Eye (tissue), 1 donor: ENCODE measurements around the gene NKD2.
A peak's percentile ranks its signal among the peaks of the same experiment; 100 is the strongest.

Experiments used
- DNase-seq: peaks from one replicate; pipeline ENCODE4 v3.0.0-alpha.2; 2015

NKD2 gene

GRCh38 chr5:1001406-1002270, 7.0 kb upstream of the NKD2 start:
- DNase-seq, result no peak

- no peak for DNase-seq
Measured at GRCh38 chr5:1002271-1002546, 6.4 kb upstream of the NKD2 start.

GRCh38 chr5:1002836-1003235, 5.8 kb upstream of the NKD2 start:
- DNase-seq, result no peak

- peak; percentile 43 for DNase-seq
Measured at GRCh38 chr5:1003296-1003937, 5.2 kb upstream of the NKD2 start.

- peak; percentile 91 for DNase-seq
Measured at GRCh38 chr5:1004461-1005248, 3.9 kb upstream of the NKD2 start.

GRCh38 chr5:1005249-1005851, 3.3 kb upstream of the NKD2 start:
- DNase-seq, result no peak

- DNase-seq, result no peak
Measured at GRCh38 chr5:1005904-1006655, 2.5 kb upstream of the NKD2 start.

- DNase-seq, result no peak
Measured at GRCh38 chr5:1006656-1007071, 1.9 kb upstream of the NKD2 start.

GRCh38 chr5:1007221-1007680, 1.4 kb upstream of the NKD2 start:
- DNase-seq, result no peak

- no peak for DNase-seq
Measured at GRCh38 chr5:1007681-1008450, 736 bp upstream of the NKD2 start.

GRCh38 chr5:1009359-1010180, 968 bp downstream of the NKD2 start:
- no peak for DNase-seq

GRCh38 chr5:1010181-1010510, 1.5 kb downstream of the NKD2 start:
- no peak for DNase-seq

- DNase-seq, result no peak
Measured at GRCh38 chr5:1010641-1011046, 2.0 kb downstream of the NKD2 start.

- no peak for DNase-seq
Measured at GRCh38 chr5:1011226-1011631, 2.6 kb downstream of the NKD2 start.

GRCh38 chr5:1011741-1012312, 3.2 kb downstream of the NKD2 start:
- no peak for DNase-seq

GRCh38 chr5:1012313-1012841, 3.8 kb downstream of the NKD2 start:
- DNase-seq, result no peak

- no peak for DNase-seq
Measured at GRCh38 chr5:1012900-1013237, 4.3 kb downstream of the NKD2 start.

GRCh38 chr5:1013238-1013947, 4.8 kb downstream of the NKD2 start:
- DNase-seq, result no peak

GRCh38 chr5:1013948-1014301, 5.3 kb downstream of the NKD2 start:
- no peak for DNase-seq

- DNase-seq, result no peak
Measured at GRCh38 chr5:1014346-1014745, 5.7 kb downstream of the NKD2 start.
